ENCODE data around the gene FOLR1. TPM values are rescaled to one million over a fixed set of nuclear protein-coding genes. Genes with fewer than 3 reads are reported as not detected.

The FOLR1 gene
- total and polyA plus RNA-seq, 2 of the 4 experiments (the other 2 are of a cell fraction): 0.24 TPM; not detected in 1

DNA sequence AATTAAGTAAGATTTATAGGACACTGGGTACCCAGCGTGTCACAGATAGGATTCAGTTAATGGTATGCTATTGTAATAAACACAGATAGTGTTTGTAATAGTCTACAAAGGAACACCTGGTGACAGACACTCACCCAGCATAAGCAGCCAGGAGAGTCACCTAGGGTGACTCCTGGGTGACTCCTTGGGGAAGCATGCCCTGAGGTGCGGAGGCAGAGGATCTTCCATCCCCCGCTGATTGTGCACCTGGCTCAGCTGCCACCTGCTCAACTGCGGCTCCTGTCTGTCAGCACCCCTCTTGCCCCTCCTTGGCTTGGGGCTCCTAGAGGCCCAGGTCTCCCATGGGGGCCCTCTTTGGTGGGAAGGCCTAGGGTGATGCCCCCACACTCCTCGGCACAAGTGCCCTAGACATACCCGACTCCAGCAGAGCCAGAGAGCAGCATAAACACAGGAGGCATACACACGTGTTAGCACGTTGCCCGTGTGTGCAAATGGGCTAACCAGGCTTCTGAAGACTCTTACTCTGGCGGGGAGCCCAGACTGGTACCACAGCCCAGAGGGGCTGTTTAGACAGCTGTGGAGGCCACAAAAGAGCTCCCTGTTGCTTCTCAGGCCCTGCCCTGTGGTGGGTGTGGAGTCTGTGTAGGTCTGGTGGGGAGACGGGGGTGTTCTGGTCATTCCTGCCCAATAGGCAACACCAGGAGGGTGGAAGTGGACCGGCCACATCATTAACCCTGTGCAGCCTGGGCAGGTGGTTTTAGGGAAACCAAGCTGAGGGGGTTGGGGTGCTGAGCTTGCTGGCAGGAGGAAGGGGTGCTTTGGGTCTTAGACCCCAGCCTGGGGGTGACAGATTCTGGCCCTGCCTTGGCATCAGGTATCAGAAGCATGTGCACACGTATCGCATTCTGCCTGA is 35.6 kb downstream of the FOLR1 start:
- Histone ChIP-seq H3K9me3 (ENCODE audit: control insufficient read depth, insufficient read depth, low read length) (no peaks in the 10 kb centered on the region), H2BK15ac (ENCODE audit: low read depth, low read length) (no peak overlapping the region), H4K8ac (ENCODE audit: low read depth in 2 of 2, low read length in 2 of 2) (no peak overlapping the region), H3K27ac (ENCODE audit: insufficient read depth, low read length) (no peak overlapping the region), H2BK5ac (ENCODE audit: low read depth, low read length, poor library complexity, severe bottlenecking) (no peak overlapping the region), H3K23ac (ENCODE audit: low read depth, low read length) (0 out of 2 replicates have a peak overlapping the region, but pooled peaks have one; percentile 49), H3K27me3 (ENCODE audit: control insufficient read depth, insufficient read depth, low read length) (no peaks in the 10 kb centered on the region), H2BK120ac (ENCODE audit: low read depth, low read length) (no peak overlapping the region), H3K4me2 (ENCODE audit: low read depth, low read length) (no peak overlapping the region), H3K18ac (ENCODE audit: low read depth, low read length) (no peak overlapping the region), H4K20me1 (ENCODE audit: insufficient read depth, low read length) (peaks cover 66% of the 10 kb centered on the region), H3K79me1 (ENCODE audit: low read depth in 1 of 2, low read length in 2 of 2) (peaks cover 27 to 80% of the 10 kb centered on the region in 2 experiments; a peak in 3 of 4 replicates), H4K5ac (ENCODE audit: low read depth, low read length) (no peak overlapping the region), H4K91ac (ENCODE audit: insufficient read depth, low read depth, low read length) (no peak overlapping the region), H2AK9ac (replicated peaks; ENCODE audit: low read depth, low read length, poor library complexity) (no peak overlapping the region), H3K4me1 (ENCODE audit: control insufficient read depth, insufficient read depth, low read length) (peaks cover 5% of the 10 kb centered on the region; the same call in 1 of the 2 replicates), H3K56ac (ENCODE audit: extremely low read depth, insufficient read depth, low read length) (no peak overlapping the region), H2AK5ac (ENCODE audit: low read depth, low read length) (no peak overlapping the region), H3K14ac (replicated peaks; ENCODE audit: low read depth, low read length) (no peak overlapping the region), H3K4ac (ENCODE audit: low read depth, low read length) (no peak overlapping the region), H3K9ac (ENCODE audit: low read depth, low read length) (no peak overlapping the region), H2AFZ (replicated peaks; ENCODE audit: low read length, poor library complexity) (no peak overlapping the region), H3K4me3 (ENCODE audit: insufficient read depth, low read depth, low read length) (no peak overlapping the region), H2BK20ac (ENCODE audit: low read depth, low read length) (no peak overlapping the region), H3K36me3 (ENCODE audit: control insufficient read depth, insufficient read depth, low read length) (peaks cover 57% of the 10 kb centered on the region), H3K9me1 (ENCODE audit: insufficient read depth, low read length) (peaks cover 6% of the 10 kb centered on the region; the same call in 1 of the 2 replicates)
- DNase-seq (peak; percentile 47), ATAC-seq (ENCODE audit: low read depth) (no peak)
- no TSS peak for BruUV-seq (replicated peaks)
- 68% methylated on average over 6 of the region's 14 CpGs; no CpG with 5 or more reads in 1 of the 2 experiments for WGBS, 2 experiments (ENCODE audit: extremely low coverage in 2 of 2, insufficient read length in 1 of 2)
- TF ChIP-seq RFX5 (IDR thresholded peaks at IDR 0.05; ENCODE audit: low read depth, low read length): no peak
- TF ChIP-seq MXI1 (IDR thresholded peaks at IDR 0.05; ENCODE audit: borderline replicate concordance, low read depth, low read length): no peak
- no peak for TF ChIP-seq CHD1 (IDR thresholded peaks at IDR 0.05; ENCODE audit: low read depth, low read length)
- no peak for TF ChIP-seq SMC3 (IDR thresholded peaks at IDR 0.05; ENCODE audit: low read depth, low read length)
- TF ChIP-seq BHLHE40 (IDR thresholded peaks at IDR 0.05; ENCODE audit: low read depth, low read length): no peak
- TF ChIP-seq RCOR1 (IDR thresholded peaks at IDR 0.05; ENCODE audit: insufficient replicate concordance, low read length): no peak
- TF ChIP-seq, protein P1, sequence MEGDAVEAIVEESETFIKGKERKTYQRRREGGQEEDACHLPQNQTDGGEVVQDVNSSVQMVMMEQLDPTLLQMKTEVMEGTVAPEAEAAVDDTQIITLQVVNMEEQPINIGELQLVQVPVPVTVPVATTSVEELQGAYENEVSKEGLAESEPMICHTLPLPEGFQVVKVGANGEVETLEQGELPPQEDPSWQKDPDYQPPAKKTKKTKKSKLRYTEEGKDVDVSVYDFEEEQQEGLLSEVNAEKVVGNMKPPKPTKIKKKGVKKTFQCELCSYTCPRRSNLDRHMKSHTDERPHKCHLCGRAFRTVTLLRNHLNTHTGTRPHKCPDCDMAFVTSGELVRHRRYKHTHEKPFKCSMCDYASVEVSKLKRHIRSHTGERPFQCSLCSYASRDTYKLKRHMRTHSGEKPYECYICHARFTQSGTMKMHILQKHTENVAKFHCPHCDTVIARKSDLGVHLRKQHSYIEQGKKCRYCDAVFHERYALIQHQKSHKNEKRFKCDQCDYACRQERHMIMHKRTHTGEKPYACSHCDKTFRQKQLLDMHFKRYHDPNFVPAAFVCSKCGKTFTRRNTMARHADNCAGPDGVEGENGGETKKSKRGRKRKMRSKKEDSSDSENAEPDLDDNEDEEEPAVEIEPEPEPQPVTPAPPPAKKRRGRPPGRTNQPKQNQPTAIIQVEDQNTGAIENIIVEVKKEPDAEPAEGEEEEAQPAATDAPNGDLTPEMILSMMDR (conservative IDR thresholded peaks at IDR 0.05; ENCODE audit: low read depth, low read length): no peak
- no peak for TF ChIP-seq FOS (IDR thresholded peaks at IDR 0.05; ENCODE audit: low read depth, low read length)
- in situ Hi-C loops (cut with MboI; ENCODE audit: low sequenced_read_pairs) (no loop called here), intact Hi-C loops (cut with micrococcal nuclease) (no loop called here), dilution Hi-C loops (cut with HindIII; ENCODE audit: low sequenced_read_pairs, unreplicated experiment) (no loop called here)
- ChIA-PET CTCF (interaction anchor here (0.9 kb wide), 1 partner anchor 204 kb away, joined by 3 read pairs; no protein-coding TSS in a partner anchor), POLR2A (ENCODE audit: unreplicated experiment) (no interaction called here)

Measured in IMR-90 (cell line).